Glutamatergic neuron (in vitro differentiated cells): ENCODE results near the gene ZNF766. TPM values are rescaled to one million over a fixed set of nuclear protein-coding genes. Genes with fewer than 3 reads are reported as not detected.

Source experiments
- DNase-seq: peaks from one replicate; pipeline ENCODE4 v3.0.0; 2022
- H3K27ac Mint-ChIP-seq: one replicate; pipeline ENCODE4 v1.8.0; 2020; ENCODE audit warnings: mild to moderate bottlenecking, mixed read lengths, inconsistent platforms; ENCODE audit not compliant: unreplicated experiment
- H3K27me3 Mint-ChIP-seq: one replicate; pipeline ENCODE4 v1.8.0; 2020; ENCODE audit warnings: mild to moderate bottlenecking, moderate library complexity, mixed read lengths, inconsistent platforms; ENCODE audit not compliant: unreplicated experiment
- H3K36me3 Mint-ChIP-seq: one replicate; pipeline ENCODE4 v1.8.0; 2020; ENCODE audit warnings: mild to moderate bottlenecking, mixed read lengths, inconsistent platforms; ENCODE audit not compliant: unreplicated experiment
- H3K4me1 Mint-ChIP-seq: one replicate; pipeline ENCODE4 v1.8.0; 2020; ENCODE audit warnings: mild to moderate bottlenecking, low read depth, mixed read lengths, inconsistent platforms; ENCODE audit not compliant: unreplicated experiment
- H3K4me3 Mint-ChIP-seq: one replicate; pipeline ENCODE4 v1.8.0; 2020; ENCODE audit warnings: mild to moderate bottlenecking, mixed read lengths, inconsistent platforms; ENCODE audit not compliant: unreplicated experiment
- H3K9me3 Mint-ChIP-seq: one replicate; pipeline ENCODE4 v1.8.0; 2020; ENCODE audit warnings: mild to moderate bottlenecking, moderate library complexity, mixed read lengths, inconsistent platforms; ENCODE audit not compliant: unreplicated experiment
- total RNA-seq: library from RNA; stranded (reverse); fragmentation: NEBNext Ultra II Directional; extraction: Animal tissue kit (Norgen Biotek cat#: 25700); gene quantifications from one replicate; pipeline ENCODE4 v1.2.1, GENCODE V29; 2021; ENCODE audit not compliant: unreplicated experiment
- TF ChIP-seq, protein P1 (sequence below): fragments of 200-600 bp; sonication (generic); IDR thresholded peaks from one replicate; pipeline ENCODE4 v1.5.0; 2021; ENCODE audit not compliant: partially characterized antibody, unreplicated experiment

ZNF766 gene
- total RNA-seq, 1 donor from 2014 or later, result 29.9 TPM

DNA sequence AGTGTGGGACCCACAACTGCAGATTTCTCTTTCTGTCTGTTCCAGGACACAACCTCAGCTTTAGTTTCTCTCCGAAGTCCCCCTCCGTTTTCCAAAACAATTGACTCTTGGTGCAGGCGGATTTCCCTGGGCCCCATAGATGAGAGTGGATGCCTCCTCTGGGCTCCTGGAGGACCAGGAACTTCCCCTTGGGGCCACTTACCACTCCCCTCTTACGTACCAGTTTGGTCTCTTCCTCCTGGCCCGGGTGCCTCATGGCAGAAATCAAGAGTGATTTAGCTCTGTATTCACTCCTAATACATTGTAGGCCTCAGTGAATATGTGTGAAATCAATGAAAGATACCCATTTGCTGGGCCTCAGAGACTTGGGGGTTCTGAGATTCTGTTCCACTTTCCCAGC is 45.2 kb upstream of the ZNF766 start:
- TF ChIP-seq, protein P1, sequence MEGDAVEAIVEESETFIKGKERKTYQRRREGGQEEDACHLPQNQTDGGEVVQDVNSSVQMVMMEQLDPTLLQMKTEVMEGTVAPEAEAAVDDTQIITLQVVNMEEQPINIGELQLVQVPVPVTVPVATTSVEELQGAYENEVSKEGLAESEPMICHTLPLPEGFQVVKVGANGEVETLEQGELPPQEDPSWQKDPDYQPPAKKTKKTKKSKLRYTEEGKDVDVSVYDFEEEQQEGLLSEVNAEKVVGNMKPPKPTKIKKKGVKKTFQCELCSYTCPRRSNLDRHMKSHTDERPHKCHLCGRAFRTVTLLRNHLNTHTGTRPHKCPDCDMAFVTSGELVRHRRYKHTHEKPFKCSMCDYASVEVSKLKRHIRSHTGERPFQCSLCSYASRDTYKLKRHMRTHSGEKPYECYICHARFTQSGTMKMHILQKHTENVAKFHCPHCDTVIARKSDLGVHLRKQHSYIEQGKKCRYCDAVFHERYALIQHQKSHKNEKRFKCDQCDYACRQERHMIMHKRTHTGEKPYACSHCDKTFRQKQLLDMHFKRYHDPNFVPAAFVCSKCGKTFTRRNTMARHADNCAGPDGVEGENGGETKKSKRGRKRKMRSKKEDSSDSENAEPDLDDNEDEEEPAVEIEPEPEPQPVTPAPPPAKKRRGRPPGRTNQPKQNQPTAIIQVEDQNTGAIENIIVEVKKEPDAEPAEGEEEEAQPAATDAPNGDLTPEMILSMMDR, result no peak
- H3K9me3 Mint-ChIP-seq, result peaks cover 12% of the 10 kb centered on the region
- peaks cover 1% of the 10 kb centered on the region for H3K27me3 Mint-ChIP-seq
- H3K4me3 Mint-ChIP-seq, result no peak overlapping the region
- no peak overlapping the region for H3K27ac Mint-ChIP-seq
- DNase-seq, result no peak
- peaks cover 14% of the 10 kb centered on the region for H3K4me1 Mint-ChIP-seq
- H3K36me3 Mint-ChIP-seq, result peaks cover 18% of the 10 kb centered on the region

DNA sequence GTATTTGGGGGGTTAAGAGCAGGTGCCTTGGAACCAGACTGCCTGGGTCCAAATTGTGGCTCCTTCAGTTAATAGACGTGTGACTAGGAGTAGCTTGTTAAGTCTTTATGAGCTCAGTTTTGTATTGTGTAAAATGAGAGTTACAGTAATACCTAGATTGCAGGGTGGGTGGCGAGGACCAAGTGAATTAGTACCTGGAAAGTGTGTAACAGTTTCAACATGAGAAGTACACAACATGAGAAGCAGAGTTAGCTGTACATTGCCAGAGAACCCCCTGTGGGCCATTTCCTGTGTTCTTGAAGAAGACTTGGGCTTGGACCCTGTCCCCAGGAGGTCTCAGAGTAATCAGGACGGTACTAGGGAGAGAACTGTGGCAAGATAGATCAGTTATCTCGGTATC is 42.7 kb upstream of the ZNF766 start:
- peak overlapping the region; percentile 2 for H3K27ac Mint-ChIP-seq
- DNase-seq, result no peak
- no peak overlapping the region for H3K4me3 Mint-ChIP-seq
- peaks cover 4% of the 10 kb centered on the region for H3K4me1 Mint-ChIP-seq
- peaks cover 3% of the 10 kb centered on the region for H3K9me3 Mint-ChIP-seq
- H3K27me3 Mint-ChIP-seq, result peaks cover 2% of the 10 kb centered on the region
- peaks cover 14% of the 10 kb centered on the region for H3K36me3 Mint-ChIP-seq
- TF ChIP-seq, protein P1, result no peak

DNA sequence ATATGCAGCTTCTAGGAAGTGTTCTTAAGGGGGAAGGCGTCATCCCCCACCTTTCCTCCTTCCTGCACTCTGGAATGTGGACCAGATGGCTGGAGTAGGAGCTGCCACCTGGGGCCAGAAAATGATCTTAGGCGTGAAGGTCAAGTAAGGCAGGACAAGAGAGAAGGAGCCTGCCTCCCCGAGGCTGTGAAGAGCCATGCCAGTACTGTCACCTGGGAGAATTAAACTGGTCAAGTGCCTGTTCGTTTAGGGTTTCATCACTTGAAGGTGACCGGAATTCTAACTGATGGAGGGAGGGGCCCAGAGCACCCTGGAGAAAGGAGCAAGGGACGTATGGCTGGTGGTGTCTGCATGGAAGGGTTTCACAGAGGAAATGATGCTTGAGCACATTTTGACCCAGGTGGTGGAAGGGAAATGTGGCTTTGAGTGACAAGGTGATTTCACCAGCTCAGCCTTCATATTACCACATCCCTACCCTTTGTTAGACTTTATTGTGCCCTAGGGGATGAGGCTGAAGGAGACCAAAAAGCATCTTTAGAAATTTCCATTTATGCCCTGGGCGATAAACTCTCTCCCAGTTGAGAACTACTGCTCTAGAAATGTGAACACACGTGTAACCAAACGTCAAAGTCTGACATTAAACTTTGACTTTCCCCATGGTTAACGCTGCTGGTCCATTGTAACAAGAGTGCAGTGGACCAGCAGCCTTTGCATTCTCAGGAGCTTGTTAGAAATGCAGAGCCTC is 42.0 kb upstream of the ZNF766 start:
- TF ChIP-seq, protein P1, result no peak
- H3K27ac Mint-ChIP-seq, result no peak overlapping the region
- peaks cover 3% of the 10 kb centered on the region for H3K9me3 Mint-ChIP-seq
- H3K4me1 Mint-ChIP-seq, result peaks cover 4% of the 10 kb centered on the region
- DNase-seq, result no peak
- no peak overlapping the region for H3K4me3 Mint-ChIP-seq
- peaks cover 2% of the 10 kb centered on the region for H3K27me3 Mint-ChIP-seq
- H3K36me3 Mint-ChIP-seq, result peaks cover 19% of the 10 kb centered on the region

DNA sequence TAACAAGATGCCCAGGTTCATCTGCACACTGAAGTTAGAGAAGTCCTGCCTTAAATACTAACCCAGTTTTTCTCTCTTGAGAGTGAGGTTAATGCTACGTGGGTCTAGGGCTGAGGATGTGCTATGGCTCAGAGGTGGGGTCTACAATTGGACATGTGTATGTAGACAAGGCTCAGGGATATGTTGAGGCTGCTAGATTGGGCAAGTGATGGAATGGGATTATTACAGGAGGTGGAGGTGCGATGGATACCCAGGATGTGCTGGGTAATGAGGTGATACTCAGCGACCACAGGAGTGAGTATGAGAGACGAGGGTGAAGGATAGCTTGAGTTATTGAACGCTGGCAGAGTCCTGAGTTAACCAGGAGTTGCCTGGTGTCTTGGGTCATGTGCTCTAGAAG is 41.4 kb upstream of the ZNF766 start:
- Mint-ChIP-seq H3K9me3 (peaks cover 3% of the 10 kb centered on the region), H3K27ac (no peak overlapping the region), H3K4me3 (no peak overlapping the region), H3K4me1 (peaks cover 4% of the 10 kb centered on the region), H3K36me3 (peaks cover 19% of the 10 kb centered on the region), H3K27me3 (peaks cover 2% of the 10 kb centered on the region)
- TF ChIP-seq, protein P1, result no peak
- no peak for DNase-seq

DNA sequence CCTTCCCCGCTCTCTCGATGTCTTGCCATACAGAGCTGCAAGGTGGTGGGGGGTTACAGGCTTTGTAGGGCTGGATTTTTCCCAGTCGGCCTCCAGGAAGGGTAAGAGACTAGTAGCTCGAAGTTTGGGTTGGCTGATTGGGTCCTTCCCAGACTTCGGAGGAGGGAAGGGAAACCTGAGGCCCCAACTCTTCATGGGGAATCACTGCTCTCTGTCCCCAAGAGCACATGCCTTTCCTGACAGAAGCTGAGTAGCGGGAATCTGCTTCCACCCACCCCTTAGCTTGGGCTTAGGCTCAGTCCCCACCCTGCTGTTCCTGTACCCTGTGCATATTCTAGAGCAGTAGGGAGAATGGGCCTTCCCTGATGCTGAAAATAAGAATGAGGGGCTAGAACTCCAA is 39.9 kb upstream of the ZNF766 start:
- no peak overlapping the region for H3K27ac Mint-ChIP-seq
- TF ChIP-seq, protein P1, result no peak
- H3K27me3 Mint-ChIP-seq, result peaks cover 2% of the 10 kb centered on the region
- H3K4me1 Mint-ChIP-seq, result peaks cover 4% of the 10 kb centered on the region
- no peak overlapping the region for H3K4me3 Mint-ChIP-seq
- H3K9me3 Mint-ChIP-seq, result peaks cover 3% of the 10 kb centered on the region
- peaks cover 13% of the 10 kb centered on the region for H3K36me3 Mint-ChIP-seq
- DNase-seq, result no peak
